Thymus (tissue), 11 donors: ENCODE results near the gene LMAN1. TPM values are rescaled to one million over a fixed set of nuclear protein-coding genes. Genes with fewer than 3 reads are reported as not detected.

Experiments used
- DNase-seq, 9 donors: peaks; one replicate each; pipeline ENCODE4 v3.0.0-alpha.2; 2013; ENCODE audit warnings: low spot score in 9 of 9, low read depth in 6 of 9, missing footprints in 1 of 9
- H3K27ac ChIP-seq, 2 donors: one replicate each; pipeline ENCODE4 v1.5.1; 2013; ENCODE audit warnings: control low read depth in 1 of 2, low read depth in 1 of 2, low read length in 1 of 2, mild to moderate bottlenecking in 1 of 2, moderate library complexity in 1 of 2
- H3K27me3 ChIP-seq, 2 donors: one replicate each; pipeline ENCODE4 v1.5.1; 2013; ENCODE audit warnings: low read length in 1 of 2; ENCODE audit not compliant: control insufficient read depth in 2 of 2, insufficient read depth in 1 of 2
- H3K36me3 ChIP-seq, 2 donors: one replicate each; pipeline ENCODE4 v1.5.1; 2013; ENCODE audit warnings: low read length in 1 of 2, mild to moderate bottlenecking in 1 of 2, moderate library complexity in 1 of 2; ENCODE audit not compliant: control insufficient read depth in 2 of 2, insufficient read depth in 2 of 2
- H3K4me1 ChIP-seq, 2 donors: one replicate each; pipeline ENCODE4 v1.5.1; 2013; ENCODE audit warnings: low read length in 2 of 2; ENCODE audit not compliant: control insufficient read depth in 2 of 2, insufficient read depth in 2 of 2
- H3K4me3 ChIP-seq, 2 donors: one replicate each; pipeline ENCODE4 v1.5.1; 2013; ENCODE audit warnings: low read length in 2 of 2, control low read depth in 1 of 2, mild to moderate bottlenecking in 1 of 2
- H3K9me3 ChIP-seq, 2 donors: one replicate each; pipeline ENCODE4 v1.5.1; 2013; ENCODE audit warnings: low read length in 1 of 2, mild to moderate bottlenecking in 1 of 2; ENCODE audit not compliant: control insufficient read depth in 2 of 2, insufficient read depth in 1 of 2
- WGBS: extraction: QIAGEN DNeasy Blood & Tissue Kit; methylation state at CpG from one replicate; pipeline ENCODE4 v1.1.7; 2013; 5-methylcytosine and 5-hydroxymethylcytosine counted together
- polyA plus RNA-seq: library from polyadenylated mRNA; stranded (reverse); fragments of 200-250 nt; gene quantifications from one replicate; pipeline ENCODE4 v1.2.3, GENCODE V29; 2013
- total RNA-seq: library from RNA; stranded (reverse); fragments of 120-200 nt; gene quantifications from one replicate; pipeline ENCODE4 v1.2.4, GENCODE V29; 2013
- donor health status: healthy.

LMAN1 gene
- total and polyA plus RNA-seq, 2 donors = 24.2 to 41.5 TPM

DNA sequence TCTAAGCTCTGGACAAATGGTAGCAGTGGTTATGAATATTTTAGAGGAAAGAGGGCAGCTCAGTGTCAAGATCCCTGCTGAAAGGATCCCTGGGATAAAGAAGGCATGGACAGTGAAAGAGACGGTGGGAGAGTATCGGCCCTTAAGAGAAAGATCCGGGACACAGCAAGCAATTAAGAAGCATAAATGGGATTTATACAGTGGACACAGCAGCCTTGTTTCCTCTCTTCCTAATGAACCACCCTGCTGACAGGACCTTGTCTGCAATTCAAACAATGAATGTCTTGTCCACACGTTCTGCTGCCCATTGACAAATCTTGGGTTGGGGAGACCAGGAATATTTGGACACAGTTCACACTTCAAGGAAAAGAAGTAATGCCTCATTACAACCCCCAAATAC is 57.1 kb downstream of the LMAN1 start:
- no peak overlapping the region for H3K27ac ChIP-seq
- H3K36me3 ChIP-seq = no peaks in the 10 kb centered on the region
- no peaks in the 10 kb centered on the region for H3K9me3 ChIP-seq
- DNase-seq = no peak
- 93% methylated on average over 4 of the region's 4 CpGs for WGBS
- no peaks in the 10 kb centered on the region for H3K4me1 ChIP-seq
- peaks cover 0 to 17% of the 10 kb centered on the region in 2 donors for H3K27me3 ChIP-seq
- no peak overlapping the region for H3K4me3 ChIP-seq

DNA sequence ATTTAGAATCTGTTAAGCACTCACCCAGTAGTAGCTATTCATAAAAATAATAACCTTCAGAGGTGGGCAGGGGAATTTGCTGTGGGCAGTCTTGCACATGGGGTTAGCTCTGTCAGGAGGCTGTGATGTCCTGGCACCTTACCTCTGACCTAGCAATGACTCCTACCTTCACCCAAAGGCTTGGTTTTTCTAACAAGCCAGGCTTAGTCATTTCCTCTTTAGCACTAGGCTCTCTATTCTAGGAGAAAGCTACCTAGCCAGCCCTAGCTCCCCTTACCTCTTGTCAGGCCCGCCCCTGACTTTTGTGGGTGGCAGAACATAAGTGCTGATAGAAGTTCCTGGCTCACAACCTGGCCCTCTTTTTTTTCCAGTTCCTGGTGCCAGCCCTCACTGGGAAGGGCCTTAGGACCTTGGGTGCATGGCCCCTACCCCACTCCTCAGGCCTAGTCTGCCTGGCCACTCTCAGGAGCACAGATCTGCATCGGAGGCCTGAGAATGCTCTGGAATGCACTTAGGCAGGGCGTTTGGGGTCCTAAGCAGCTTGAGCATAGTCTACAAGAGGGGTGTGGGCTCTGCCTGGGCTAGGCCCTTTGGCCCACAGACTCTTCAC is 58.3 kb downstream of the LMAN1 start:
- no peak for DNase-seq
- no peak overlapping the region for H3K27ac ChIP-seq
- H3K27me3 ChIP-seq = peaks cover 0 to 16% of the 10 kb centered on the region in 2 donors
- no peaks in the 10 kb centered on the region for H3K9me3 ChIP-seq
- H3K4me1 ChIP-seq = no peaks in the 10 kb centered on the region
- no peaks in the 10 kb centered on the region for H3K36me3 ChIP-seq
- no peak overlapping the region for H3K4me3 ChIP-seq
- WGBS = 78% methylated on average over 3 of the region's 3 CpGs

DNA sequence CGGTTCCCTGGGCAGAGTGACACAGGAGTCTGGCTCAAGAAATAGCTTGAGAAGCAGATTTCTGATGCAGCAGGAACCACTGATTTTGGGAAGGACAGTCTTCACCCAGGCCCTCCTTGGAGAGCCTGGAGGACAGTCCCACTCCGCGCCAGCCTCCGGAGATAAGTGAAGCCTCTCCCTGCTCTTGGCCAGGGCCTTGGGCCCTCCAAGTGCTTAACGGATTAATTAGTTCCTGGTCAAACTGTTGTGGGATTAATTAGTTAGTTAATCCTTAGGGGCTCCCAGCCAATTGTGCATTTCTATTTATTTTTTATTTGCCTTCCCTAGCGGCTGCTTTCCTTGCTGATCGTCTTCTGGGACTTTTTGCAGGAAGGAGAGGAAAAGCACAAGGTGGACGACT is 60.2 kb downstream of the LMAN1 start:
- no peaks in the 10 kb centered on the region for H3K36me3 ChIP-seq
- WGBS = 87% methylated on average over 8 of the region's 8 CpGs
- no peak overlapping the region for H3K4me3 ChIP-seq
- no peaks in the 10 kb centered on the region for H3K9me3 ChIP-seq
- DNase-seq = no peak
- H3K4me1 ChIP-seq = no peaks in the 10 kb centered on the region
- peaks cover 0 to 13% of the 10 kb centered on the region in 2 donors for H3K27me3 ChIP-seq
- H3K27ac ChIP-seq = no peak overlapping the region

DNA sequence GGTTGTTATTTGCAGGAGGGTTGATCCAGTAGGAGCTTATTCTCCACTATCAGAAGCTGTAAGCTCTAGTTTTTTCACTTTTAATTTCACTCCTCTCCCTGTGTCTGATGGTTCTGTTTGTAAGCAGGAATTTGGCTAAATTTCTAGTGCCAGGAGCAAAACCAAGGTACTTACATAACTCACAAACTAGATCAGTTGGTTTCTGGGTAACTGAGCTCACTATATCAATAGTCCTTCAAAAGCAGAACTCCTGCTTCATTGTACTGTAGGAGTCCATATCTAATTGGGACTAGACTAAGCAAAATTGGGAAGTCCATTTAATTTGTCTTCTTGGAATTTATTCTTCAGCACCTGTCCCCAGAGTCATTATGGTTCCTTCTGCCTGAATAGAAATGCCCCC is 65.7 kb downstream of the LMAN1 start:
- no peak overlapping the region for H3K27ac ChIP-seq
- no peaks in the 10 kb centered on the region for H3K36me3 ChIP-seq
- no peaks in the 10 kb centered on the region for H3K4me1 ChIP-seq
- DNase-seq = no peak
- H3K9me3 ChIP-seq = no peaks in the 10 kb centered on the region
- no peak overlapping the region for H3K4me3 ChIP-seq
- no peaks in the 10 kb centered on the region for H3K27me3 ChIP-seq

DNA sequence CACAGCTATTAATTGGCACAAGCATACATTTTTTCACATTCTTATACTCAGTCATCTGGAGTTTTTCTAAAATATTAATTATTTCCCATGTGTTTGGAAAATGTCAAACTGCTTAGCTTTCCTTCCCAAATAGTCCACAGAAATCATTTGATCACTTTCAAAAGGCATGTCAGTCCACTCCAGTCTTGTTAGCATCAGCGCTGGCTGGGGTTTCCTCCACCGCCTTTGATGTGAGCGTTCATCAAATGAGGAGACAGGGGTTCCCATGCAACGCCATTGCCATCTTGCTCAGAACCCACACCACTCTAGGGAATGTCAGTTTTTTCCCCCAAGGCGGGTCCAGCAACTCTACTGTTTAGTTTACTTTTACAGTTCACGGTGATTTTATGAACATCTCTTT is 72.7 kb downstream of the LMAN1 start:
- H3K36me3 ChIP-seq = no peaks in the 10 kb centered on the region
- no peak overlapping the region for H3K4me3 ChIP-seq
- H3K4me1 ChIP-seq = no peaks in the 10 kb centered on the region
- H3K27me3 ChIP-seq = peaks cover 3 to 9% of the 10 kb centered on the region in 2 donors
- H3K9me3 ChIP-seq = no peaks in the 10 kb centered on the region
- no peak for DNase-seq
- WGBS = 86% methylated on average over 6 of the region's 6 CpGs
- H3K27ac ChIP-seq = no peak overlapping the region

DNA sequence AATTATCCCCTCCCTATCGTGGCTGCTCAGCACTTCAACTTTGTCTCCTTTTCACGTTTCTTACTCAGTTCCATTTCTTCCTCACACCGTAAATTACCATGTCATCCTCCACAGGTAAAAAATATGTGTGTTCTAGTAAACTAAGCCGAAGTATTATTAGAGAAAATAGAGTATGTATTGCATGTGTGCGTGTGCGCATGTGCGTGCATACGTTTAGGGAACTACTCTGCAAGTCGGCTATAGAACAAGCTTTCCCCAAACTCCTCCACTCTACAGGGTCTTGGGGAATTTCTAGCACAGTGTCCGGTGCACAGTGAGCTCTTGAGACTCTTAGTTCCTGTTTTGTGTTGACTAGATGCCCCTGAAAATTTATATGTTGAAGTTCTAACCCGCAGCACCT is 76.7 kb downstream of the LMAN1 start:
- Histone ChIP-seq H3K4me1 (no peaks in the 10 kb centered on the region), H3K27me3 (peaks cover 1 to 31% of the 10 kb centered on the region in 2 donors), H3K9me3 (no peaks in the 10 kb centered on the region), H3K4me3 (no peak overlapping the region), H3K36me3 (no peaks in the 10 kb centered on the region), H3K27ac (no peak overlapping the region)
- DNase-seq = no peak
- 83% methylated on average over 11 of the region's 11 CpGs for WGBS

DNA sequence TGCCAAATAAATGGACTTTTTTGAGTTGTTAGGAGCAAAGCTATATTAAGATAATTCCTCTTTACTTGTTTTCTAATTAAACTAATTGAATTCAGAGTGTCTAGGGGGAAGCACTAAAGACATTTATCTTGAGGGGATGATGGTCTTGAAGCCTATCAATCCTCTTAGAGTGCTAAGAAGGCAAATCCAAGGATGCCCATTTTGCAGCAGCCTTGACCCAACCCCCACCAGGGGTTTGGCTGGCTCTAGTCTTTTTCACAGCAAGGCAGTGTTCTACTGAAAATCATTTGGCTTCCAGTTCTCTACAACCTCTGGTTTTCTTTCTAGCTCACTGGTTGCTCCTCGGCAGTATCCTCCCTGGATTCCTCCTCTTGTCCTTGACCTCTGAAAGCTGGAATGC is 79.3 kb downstream of the LMAN1 start:
- WGBS = 71% methylated on average over 1 of the region's 1 CpG
- H3K4me1 ChIP-seq = no peaks in the 10 kb centered on the region
- H3K27ac ChIP-seq = no peak overlapping the region
- no peak for DNase-seq
- H3K4me3 ChIP-seq = no peak overlapping the region
- peaks cover 19 to 53% of the 10 kb centered on the region in 2 donors for H3K27me3 ChIP-seq
- H3K36me3 ChIP-seq = no peaks in the 10 kb centered on the region
- no peaks in the 10 kb centered on the region for H3K9me3 ChIP-seq

DNA sequence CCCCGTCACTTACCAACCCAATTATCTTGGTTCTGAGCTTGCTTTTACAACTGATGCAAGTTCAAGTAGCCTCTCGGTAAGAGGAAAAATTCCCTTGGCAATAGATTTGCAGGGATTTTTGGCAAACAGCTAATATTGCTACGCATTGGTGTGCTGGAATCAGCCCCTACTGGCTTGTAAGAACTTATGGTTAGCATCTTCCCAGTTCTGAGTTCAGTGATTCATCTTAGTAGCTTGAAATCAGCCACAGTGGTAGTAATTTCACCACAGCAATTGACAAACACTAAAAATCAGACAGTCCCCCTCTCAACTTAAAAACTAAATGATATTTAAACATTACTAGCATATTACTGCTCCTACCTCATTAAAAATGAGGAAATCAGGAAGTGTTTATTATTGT is 79.9 kb downstream of the LMAN1 start:
- Histone ChIP-seq H3K4me1 (no peaks in the 10 kb centered on the region), H3K27me3 (peaks cover 25 to 57% of the 10 kb centered on the region in 2 donors), H3K9me3 (no peaks in the 10 kb centered on the region), H3K4me3 (no peak overlapping the region), H3K27ac (no peak overlapping the region), H3K36me3 (no peaks in the 10 kb centered on the region)
- no peak for DNase-seq
- 76% methylated on average over 3 of the region's 3 CpGs for WGBS

DNA sequence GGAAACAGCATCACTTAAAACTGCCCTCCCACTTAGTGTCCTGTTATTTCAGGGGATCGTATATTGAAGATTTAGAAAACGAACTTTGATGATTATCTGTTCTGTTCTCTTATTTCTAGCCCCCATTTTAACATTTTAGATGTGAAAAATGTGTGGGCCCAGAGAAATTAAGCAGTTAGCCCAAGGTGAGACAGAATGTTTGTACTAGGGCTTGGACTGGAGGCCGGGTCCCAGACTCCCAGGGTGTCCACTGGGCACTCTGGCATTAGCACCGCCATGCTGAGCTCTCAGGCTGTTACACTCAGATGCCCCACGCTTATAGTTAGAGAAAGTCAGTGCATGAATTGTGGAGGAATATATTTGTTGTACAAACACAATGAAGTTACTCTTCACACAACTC is 80.3 kb downstream of the LMAN1 start:
- Histone ChIP-seq H3K4me3 (no peak overlapping the region), H3K27me3 (peaks cover 29 to 59% of the 10 kb centered on the region in 2 donors), H3K36me3 (no peaks in the 10 kb centered on the region), H3K4me1 (no peaks in the 10 kb centered on the region), H3K9me3 (no peaks in the 10 kb centered on the region), H3K27ac (no peak overlapping the region)
- WGBS = 80% methylated on average over 5 of the region's 5 CpGs
- DNase-seq = no peak
